NCI-H82 treated with DMSO at 0.1 percent for 48 hours (cell line): ENCODE data around the gene ROBO2.

Source experiments
- DNase-seq: peaks from one replicate; lab custom pipeline; 2025; ENCODE audit not compliant: unreplicated experiment; lab: John Stamatoyannopoulos, UW

Gene ROBO2

DNA sequence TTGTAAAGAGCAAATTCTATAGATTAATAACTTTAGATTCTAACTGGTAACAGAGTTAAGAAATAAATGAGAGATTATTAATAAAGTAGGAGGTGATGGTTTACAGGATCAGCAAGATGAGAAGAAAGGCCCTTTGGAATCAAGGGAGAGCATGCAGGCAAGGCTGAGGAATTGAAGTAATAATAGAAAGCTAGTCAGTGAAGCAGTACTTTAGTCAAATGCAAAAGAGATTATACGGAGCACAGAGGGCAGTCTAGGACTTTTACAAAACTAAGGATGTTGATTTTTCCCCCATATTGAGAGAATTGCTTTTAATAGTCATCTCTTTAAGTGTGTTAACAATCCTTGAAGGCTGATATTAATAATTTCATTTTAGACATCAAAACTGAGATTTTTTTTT is 146.4 kb downstream of the ROBO2 start:
- DNase-seq, result no peak

- no peak for DNase-seq
Measured at GRCh38 chr3:77186728-77187127, 146.8 kb downstream of the ROBO2 start.

DNA sequence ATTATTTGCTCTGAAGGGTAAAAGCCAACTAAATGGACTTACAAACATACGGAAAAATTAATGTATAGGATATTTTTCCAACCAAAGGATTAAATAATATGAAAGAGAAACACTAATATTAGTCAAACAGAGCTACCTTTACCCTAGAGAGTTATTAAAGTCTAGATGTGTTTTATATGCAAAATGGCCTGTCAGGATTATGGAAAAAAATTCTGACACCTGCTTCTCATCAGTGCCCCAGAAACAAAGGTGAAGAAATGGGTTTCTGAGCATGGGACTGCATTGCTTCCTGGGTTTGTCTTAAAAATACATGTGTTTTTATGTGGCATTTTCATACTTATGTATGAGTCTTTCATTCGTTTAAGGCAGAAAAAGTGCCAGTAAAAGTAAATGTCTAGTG is 148.3 kb downstream of the ROBO2 start:
- no peak for DNase-seq

DNA sequence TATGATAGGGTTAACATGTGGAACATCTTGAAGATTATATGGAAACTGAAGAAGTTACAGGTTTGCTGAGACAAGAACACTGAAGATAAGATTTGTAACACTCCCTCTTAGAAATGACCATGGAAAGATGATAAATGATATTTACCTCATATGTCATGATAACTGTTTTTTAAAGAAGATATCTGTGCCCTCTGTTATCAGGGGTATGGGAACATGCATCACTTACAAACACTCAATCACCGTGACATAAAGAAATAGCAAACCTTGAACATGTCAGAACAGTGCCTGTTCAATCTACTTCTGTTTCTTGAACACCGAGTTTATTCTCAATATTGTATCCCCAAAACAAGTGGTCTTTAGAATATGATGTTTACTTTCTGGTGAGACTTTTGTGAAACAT is 149.4 kb downstream of the ROBO2 start:
- DNase-seq, result no peak

- no peak for DNase-seq
Measured at GRCh38 chr3:77189684-77190083, 149.8 kb downstream of the ROBO2 start.

GRCh38 chr3:77190374-77190773 is 150.5 kb downstream of the ROBO2 start:
- DNase-seq, result no peak

DNA sequence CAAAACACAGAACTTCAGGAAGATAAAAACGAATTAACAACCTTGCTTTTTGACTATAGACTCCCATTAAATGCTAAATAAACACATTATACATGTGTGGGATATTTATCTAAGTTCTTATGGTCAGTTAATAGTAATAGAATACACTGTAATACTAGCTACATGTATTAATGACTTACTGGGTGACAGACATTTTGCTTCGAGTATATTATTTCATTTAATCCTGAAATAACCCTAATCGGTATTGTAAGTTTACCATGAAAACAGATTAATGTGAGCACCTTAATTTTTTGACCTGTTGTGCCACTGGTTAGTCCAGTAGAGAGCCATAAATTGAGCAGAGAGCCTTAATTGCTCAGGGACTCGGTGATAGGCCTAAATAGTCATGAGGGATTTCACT is 151.1 kb downstream of the ROBO2 start:
- DNase-seq, result no peak

DNA sequence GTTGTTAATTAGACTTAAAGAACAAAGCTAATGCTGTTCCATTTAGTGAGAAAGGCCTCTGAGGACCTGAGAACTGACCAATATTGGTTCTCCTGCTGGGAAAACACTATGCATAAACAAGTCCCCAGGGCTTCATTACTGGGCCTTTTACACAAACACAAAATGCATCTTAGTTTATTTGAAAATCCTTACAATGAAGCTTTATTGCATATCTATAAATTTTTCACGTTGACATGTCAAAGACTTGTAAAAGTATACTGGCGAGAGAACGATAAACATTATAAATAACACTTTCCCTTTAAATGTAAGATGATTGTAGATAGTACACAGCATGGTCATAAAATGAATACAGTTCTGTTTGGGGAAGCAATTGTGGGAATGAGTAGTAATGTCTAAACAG is 151.7 kb downstream of the ROBO2 start:
- no peak for DNase-seq

DNA sequence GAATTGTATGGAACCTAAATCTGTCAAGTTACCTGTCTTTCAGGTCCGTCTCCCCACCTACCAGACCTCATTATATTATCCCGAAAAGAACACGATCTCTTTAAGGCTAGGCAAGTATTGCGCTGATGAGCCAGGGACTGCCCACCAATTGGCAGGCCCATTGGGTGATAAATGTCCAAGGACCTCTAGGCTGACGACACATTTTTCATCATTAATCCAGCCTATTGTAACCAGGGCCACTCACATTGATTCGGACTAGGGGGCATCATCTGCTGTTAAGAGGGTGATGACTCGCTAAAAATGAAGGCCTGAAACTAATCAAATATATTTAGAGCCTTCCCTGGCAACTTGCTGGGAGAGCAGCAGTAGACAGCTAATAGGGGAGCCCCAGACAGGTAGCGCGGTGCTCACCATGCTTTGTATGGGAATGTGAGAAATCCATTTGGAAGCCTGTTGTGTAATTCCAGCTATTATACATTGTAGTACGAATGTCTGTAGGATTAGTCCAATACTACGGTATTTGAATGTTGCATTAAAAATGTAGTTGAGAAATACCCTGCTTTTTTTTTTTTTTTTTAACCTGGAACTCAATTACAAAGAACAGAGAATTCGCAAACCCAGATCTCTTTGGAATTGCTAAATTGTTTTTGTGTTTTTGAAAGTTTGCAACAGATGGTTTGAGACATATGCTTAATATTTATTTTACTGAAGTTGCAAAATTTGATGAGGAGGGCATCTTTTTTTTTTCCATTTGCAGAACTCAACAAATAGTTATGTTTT is 156.1 kb downstream of the ROBO2 start:
- no peak for DNase-seq

GRCh38 chr3:77197408-77197807 is 157.5 kb downstream of the ROBO2 start:
- no peak for DNase-seq

- no peak for DNase-seq
Measured at GRCh38 chr3:77203851-77204250, 164.0 kb downstream of the ROBO2 start.

- DNase-seq, result no peak
Measured at GRCh38 chr3:77204788-77205187, 164.9 kb downstream of the ROBO2 start.

- DNase-seq, result no peak
Measured at GRCh38 chr3:77207753-77208152, 167.9 kb downstream of the ROBO2 start.

GRCh38 chr3:77222701-77223100 is 182.8 kb downstream of the ROBO2 start:
- no peak for DNase-seq

DNA sequence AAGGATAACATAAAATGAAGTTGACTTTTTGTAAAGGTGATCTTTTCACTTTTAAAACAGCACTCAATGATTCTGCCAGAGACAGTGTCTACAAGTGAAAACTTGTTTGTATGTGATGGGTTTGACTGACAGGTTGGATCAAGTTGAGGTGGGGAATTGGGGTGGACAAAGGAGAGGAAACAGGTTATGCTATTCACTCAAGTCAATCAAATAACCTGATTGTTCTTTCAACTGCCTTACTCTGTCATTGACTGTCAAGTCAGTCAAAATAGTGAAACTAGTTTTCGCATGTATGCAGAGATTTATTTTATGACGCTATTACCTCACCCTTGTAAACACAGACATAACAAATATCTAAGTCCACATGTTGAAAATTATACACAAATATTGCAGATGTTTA is 187.7 kb downstream of the ROBO2 start:
- DNase-seq, result no peak

GRCh38 chr3:77232557-77232956 is 192.7 kb downstream of the ROBO2 start:
- no peak for DNase-seq

- no peak for DNase-seq
Measured at GRCh38 chr3:77234004-77234403, 194.1 kb downstream of the ROBO2 start.

DNA sequence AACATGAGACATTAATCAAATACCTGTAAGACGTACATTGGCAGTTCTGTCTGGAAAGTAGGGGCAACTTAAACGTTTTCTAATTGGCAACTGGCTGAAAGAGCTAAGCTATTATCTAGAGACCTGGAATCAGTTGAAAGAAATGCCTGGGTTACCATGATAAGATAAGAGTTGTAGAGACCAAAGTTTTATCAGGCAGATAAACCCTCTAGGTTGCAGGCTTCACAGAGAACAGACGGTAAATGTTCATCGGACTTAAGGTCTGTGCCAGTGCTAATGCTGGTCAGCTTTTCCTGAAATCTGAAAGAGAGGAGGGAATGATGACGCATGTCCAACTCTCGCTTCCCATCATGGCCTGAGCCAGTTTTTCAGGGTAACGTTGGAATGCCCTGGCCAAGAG is 196.2 kb downstream of the ROBO2 start:
- no peak for DNase-seq

- no peak for DNase-seq
Measured at GRCh38 chr3:77240072-77240650, 200.3 kb downstream of the ROBO2 start.

GRCh38 chr3:77242371-77242770 is 202.5 kb downstream of the ROBO2 start:
- no peak for DNase-seq

- no peak for DNase-seq
Measured at GRCh38 chr3:77244981-77245380, 205.1 kb downstream of the ROBO2 start.

DNA sequence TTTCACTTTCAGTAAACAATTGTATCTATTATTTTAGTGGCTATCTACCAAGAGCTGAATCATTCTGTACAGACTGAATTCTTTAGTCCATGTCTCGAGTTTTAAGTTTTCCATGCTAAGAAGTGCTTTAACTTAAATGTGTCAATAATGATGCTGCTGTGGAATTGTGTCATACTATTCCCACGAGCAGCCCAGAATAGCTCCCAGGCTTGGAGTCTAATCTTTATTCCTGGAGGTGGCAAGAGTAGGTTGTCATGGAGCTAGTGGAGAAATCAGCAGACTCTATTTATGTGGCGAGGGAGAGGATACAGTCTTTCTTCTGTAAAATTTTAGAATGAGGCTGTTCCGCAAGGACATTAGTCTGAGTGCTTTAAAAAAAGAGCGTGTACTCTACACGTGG is 207.2 kb downstream of the ROBO2 start:
- no peak for DNase-seq

DNA sequence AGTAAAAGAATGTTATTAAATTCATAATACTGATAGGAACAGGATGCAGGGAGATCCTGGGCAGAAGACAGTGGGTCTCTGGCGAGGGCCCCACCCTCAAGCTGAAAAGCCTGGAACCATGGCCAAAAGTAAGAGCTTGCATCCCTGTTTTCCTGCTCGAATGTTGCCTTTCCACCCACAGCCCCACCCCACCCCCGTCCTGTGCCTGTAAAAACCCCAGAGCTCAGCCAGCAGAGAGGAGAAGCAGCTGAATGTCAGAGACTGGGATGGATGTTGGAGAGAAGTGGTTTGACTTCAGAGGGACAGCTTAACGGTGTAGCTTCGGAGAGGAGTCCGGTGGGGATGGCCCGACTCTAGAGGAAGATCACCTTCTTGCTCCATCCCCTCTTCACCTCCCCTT is 207.9 kb downstream of the ROBO2 start:
- DNase-seq, result no peak
